ENCODE measurements around the gene SLC4A1AP.

SLC4A1AP gene

GRCh38 chr2:27689424-27689823 is 25.7 kb downstream of the SLC4A1AP start:
- no peak for DNase-seq (ENCODE audit: low read depth, low spot score)
- H3K4me3 ChIP-seq (ENCODE audit: low read length), result no peak overlapping the region

DNA sequence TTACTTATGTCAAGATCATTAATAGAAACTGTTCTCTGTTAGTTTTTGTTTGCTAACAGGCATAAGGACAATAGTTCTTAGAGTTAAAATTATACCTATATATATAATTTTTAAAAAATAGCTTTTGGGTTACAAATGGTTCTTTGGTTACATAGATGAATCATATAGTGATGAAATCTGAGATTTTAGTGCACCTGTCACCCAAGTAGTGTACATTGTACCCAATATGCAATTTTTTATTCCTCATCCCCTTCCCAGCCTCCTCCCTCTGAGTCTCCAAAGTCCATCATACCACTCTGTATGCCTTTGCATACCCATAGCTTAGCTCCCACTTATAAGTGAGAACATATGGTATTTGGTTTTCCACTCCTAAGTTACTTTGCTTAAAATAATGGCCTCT is 26.4 kb downstream of the SLC4A1AP start:
- no peak for DNase-seq (ENCODE audit: low read depth, low spot score)
- H3K4me3 ChIP-seq (ENCODE audit: low read length), result no peak overlapping the region

- DNase-seq (ENCODE audit: low read depth, low spot score), result no peak
- no peak overlapping the region for H3K4me3 ChIP-seq (ENCODE audit: low read length)
These were observed 34.0 kb downstream of the SLC4A1AP start for GRCh38 chr2:27697660-27698059.

- no peak for DNase-seq (ENCODE audit: low read depth, low spot score)
- H3K4me3 ChIP-seq (ENCODE audit: low read length), result no peak overlapping the region
These were observed 38.0 kb downstream of the SLC4A1AP start for GRCh38 chr2:27701676-27702075.

DNA sequence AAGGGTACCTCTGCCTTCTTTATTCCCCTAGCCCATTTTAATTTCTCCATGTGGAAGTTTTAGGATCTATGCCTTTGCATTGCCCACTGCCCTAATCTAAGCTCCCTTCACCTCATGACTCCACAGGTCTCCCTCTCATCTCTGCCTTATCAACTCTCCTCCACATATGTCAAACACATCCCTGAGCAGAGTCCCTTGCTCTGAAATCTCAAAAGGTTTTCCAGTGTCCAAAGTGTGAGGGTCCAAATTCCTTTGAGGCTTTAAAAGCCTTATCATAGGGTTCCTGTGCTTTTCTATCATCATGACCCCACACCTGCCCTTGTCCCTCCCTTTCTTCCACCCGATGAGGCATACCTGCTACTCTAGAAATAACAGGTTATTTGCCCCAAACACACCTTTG is 38.6 kb downstream of the SLC4A1AP start:
- DNase-seq (ENCODE audit: low read depth, low spot score), result no peak
- no peak overlapping the region for H3K4me3 ChIP-seq (ENCODE audit: low read length)

GRCh38 chr2:27703638-27704341 is 40.1 kb downstream of the SLC4A1AP start:
- H3K4me3 ChIP-seq (ENCODE audit: low read length), result no peak overlapping the region
- DNase-seq (ENCODE audit: low read depth, low spot score), result peak; percentile 77

GRCh38 chr2:27704342-27704876 is 40.7 kb downstream of the SLC4A1AP start:
- H3K4me3 ChIP-seq (ENCODE audit: low read length), result no peak overlapping the region
- DNase-seq (ENCODE audit: low read depth, low spot score), result no peak

DNA sequence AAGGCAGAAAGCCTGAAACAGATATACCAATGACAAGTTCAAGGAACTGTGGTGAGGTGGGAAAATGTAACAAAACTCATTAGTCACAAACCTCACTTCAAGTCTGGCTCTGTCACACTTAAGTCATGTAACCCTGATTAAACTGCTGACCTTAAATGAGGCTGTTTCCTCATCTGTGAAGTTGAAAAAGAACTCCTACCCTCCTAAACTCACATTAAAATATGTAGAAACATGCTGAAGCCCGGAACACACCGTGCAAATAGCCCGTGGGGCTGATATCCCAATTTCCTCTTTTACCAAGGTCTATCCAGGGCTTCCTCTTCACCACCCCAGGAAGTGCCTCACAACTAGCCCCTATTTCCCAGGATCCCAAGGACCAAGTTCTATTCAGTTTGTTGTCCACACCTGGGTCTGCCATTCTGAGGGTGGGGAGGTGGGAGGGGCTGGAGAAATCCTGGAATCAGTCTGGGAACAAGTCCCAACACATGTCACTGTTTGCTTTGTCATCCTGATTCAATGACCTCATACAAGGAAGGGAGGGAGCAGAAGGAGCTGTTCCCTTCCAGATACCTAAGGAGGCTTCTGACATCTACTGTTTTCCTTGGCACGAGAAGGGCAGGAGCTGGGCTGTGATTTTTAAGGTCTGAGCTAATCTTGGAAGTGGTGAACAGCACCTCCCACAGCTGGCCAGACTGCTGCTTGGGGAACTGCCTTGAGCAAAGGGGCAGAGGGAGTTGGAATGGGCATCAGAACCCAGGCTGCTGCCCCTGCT is 42.3 kb downstream of the SLC4A1AP start:
- no peak overlapping the region for H3K4me3 ChIP-seq (ENCODE audit: low read length)
- DNase-seq (ENCODE audit: low read depth, low spot score), result no peak

DNA sequence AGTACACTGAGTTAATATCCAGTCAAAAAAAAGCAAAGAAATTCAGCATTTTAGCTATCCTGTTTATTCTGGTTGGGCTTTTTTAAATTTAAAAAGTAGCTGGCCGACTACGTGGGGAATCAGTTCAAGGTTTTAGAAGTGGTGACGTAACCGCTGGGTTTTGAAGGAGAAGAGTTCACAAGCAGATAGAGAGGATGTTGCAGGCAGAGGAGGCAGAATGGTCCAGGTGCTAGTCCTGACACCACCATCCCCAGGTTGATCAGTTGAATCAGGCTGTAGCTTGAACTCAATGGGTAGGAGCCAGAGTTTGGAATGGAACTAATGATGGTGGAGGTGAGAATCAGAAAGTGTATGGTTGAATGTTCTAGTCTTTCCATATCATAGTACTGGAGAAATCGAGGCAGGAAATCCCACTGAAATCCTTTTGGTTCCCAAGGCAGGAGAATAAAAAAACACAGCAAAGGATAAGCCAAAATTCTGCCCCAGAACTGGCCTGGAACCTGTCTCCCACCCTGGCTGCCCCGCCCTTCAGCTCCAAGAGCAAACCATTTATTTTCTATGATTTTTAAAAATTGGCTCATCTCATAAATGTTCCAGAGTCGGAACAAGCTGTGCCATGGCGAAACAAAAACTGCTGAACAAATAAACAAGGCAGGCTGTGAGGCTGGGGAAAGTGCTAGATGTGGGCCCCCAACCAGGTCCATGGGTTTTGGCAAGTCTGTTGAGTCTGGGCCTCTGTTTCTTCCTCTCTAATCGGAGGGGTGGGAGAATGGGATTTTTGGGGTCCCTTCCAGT is 44.0 kb downstream of the SLC4A1AP start:
- no peak for DNase-seq (ENCODE audit: low read depth, low spot score)
- H3K4me3 ChIP-seq (ENCODE audit: low read length), result no peak overlapping the region

- no peak for DNase-seq (ENCODE audit: low read depth, low spot score)
- no peak overlapping the region for H3K4me3 ChIP-seq (ENCODE audit: low read length)
These were observed 44.6 kb downstream of the SLC4A1AP start for GRCh38 chr2:27708257-27708654.

- DNase-seq (ENCODE audit: low read depth, low spot score), result no peak
- H3K4me3 ChIP-seq (ENCODE audit: low read length), result no peak overlapping the region
These were observed 45.0 kb downstream of the SLC4A1AP start for GRCh38 chr2:27708666-27709065.

DNA sequence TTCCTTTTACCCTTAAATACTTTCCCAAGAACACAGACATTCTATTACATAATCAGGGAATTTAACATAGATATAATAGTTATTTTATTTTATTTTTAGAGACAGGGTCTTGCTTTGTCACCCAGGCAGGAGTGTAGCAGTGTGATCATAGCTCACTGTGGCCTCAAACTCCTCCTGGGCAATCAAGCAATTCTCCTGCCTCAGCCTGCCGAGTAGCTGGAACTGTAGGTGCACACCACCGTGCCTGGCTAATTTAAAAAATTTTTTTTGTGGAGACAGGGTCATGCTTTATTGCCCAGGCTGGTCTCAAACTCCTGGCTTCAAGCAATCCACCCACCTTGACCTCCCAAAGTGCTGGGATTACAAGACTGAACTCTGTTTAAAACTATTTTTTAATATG is 45.6 kb downstream of the SLC4A1AP start:
- H3K4me3 ChIP-seq (ENCODE audit: low read length), result no peak overlapping the region
- DNase-seq (ENCODE audit: low read depth, low spot score), result no peak

DNA sequence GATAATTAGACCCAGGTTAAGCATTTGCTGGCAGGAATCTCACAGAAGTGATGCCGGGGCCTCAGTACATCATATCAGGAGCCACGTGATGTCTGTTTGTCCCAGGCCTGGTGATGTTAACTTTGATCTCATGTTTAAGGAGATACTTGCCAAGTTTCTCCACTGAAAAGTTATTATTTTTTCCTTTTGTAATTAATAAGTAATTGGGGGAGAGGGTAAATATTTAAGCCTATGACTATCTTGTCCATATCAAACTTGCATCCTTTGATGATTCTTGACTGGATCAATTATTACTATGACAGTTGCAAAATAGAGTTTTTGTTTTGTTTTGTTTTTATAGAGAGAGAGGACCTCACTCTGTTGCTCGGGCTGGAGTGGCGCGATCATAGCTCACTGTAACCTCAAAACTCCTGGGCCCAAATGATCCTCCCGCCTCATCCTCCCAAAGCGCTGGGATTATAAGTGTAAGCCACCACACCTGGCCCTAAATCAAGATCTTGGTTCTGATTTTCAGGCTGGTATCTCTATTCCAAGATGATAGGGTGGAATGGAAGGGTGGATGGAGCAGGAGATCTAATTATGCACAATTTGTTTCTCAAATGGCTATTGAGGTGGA is 46.4 kb downstream of the SLC4A1AP start:
- H3K4me3 ChIP-seq (ENCODE audit: low read length), result no peak overlapping the region
- no peak for DNase-seq (ENCODE audit: low read depth, low spot score)

DNA sequence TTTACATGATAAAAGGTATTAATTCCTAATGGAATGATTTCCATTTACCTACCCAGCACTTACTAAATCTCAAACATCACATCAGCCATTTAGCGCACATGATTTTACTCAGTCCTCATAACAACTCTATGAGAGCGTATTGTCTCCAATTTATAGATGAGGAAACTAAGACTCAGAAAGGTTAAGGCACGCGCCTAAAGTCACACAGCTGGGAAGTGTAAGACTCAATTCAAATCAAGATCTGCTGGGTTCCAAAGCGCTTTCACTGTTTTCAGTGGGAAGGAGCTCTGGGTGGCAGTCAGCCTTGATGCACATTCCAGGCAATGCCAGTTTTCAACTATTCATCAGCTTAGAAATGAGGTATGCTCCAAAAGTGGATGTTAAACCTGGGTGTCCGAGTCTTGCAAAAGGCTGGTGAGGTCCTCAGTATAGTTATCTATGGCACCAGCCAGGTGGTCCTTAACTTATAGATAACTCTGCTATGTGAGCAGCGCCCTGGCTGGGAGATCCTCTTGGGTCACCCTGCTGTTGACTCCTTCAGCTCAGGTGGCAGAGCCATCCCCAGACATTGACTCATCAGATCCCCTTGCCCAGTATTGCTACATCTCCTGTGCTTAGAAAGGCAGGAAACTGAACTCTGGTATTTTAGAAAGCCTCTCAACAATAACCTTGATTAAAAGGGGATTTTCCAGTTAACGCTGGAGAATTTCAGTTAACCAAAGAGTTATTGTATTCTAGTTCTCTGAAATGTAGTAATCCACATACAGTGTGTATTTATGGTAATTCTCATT is 47.1 kb downstream of the SLC4A1AP start:
- H3K4me3 ChIP-seq (ENCODE audit: low read length), result no peak overlapping the region
- no peak for DNase-seq (ENCODE audit: low read depth, low spot score)

DNA sequence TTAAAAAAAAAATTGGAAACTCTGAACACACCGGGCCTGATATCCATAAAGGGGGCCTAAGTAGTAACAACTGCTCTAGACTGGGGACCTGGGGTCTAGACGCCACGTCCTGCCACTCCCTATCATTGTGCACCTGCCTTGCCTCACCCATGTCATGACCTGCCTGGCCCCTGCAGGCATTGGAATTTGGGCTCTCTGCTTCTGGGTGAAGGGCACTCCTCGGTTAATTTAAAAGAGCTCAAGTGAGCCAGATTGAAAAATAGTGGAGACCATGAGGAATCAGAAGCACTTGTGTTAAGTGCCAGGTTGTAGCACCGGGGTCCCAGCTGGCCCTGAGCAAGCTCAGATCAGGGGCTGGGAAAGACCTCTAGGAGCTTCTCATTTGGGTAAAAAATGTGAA is 48.1 kb downstream of the SLC4A1AP start:
- H3K4me3 ChIP-seq (ENCODE audit: low read length), result no peak overlapping the region
- no peak for DNase-seq (ENCODE audit: low read depth, low spot score)

GRCh38 chr2:27712522-27712921 is 48.8 kb downstream of the SLC4A1AP start:
- H3K4me3 ChIP-seq (ENCODE audit: low read length), result no peak overlapping the region

DNA sequence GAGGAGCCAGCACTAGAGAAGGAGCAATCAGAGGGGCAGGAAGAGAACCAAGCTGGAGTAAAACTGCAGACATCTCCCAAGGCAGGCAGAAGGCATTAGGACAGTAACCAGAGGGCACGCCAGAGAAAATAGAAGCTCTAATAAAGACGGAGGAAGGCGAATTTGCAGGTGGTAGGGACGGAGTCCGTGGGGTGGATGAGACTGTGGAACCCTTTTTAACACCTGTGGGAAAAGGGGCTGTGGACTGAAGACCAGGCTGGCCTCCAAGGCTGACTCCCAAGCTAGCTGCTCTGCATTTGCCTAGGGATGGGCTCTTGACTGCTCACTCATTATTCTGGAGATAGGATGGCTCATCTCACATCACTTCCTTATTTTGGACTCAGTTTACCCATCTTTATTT is 49.5 kb downstream of the SLC4A1AP start:
- no peak overlapping the region for H3K4me3 ChIP-seq (ENCODE audit: low read length)
- no peak for DNase-seq (ENCODE audit: low read depth, low spot score)

More at GRCh38 chr2:27712522-27712921, 48.8 kb downstream of the SLC4A1AP start:
- no peak for DNase-seq (ENCODE audit: low read depth, low spot score)

GRCh38 chr2:27714053-27714452 is 50.4 kb downstream of the SLC4A1AP start:
- H3K4me3 ChIP-seq (ENCODE audit: low read length), result no peak overlapping the region
- no peak for DNase-seq (ENCODE audit: low read depth, low spot score)
